HG02943 (cell line): Measurements from ENCODE around the gene LHPP.

Experiments
- ATAC-seq: cut with Tn5 transposase; IDR thresholded peaks from one replicate; pipeline ENCODE4 v1.9.1; 2021; ENCODE audit warnings: mild to moderate bottlenecking, low read depth, moderate library complexity; ENCODE audit not compliant: unreplicated experiment

The LHPP gene

DNA sequence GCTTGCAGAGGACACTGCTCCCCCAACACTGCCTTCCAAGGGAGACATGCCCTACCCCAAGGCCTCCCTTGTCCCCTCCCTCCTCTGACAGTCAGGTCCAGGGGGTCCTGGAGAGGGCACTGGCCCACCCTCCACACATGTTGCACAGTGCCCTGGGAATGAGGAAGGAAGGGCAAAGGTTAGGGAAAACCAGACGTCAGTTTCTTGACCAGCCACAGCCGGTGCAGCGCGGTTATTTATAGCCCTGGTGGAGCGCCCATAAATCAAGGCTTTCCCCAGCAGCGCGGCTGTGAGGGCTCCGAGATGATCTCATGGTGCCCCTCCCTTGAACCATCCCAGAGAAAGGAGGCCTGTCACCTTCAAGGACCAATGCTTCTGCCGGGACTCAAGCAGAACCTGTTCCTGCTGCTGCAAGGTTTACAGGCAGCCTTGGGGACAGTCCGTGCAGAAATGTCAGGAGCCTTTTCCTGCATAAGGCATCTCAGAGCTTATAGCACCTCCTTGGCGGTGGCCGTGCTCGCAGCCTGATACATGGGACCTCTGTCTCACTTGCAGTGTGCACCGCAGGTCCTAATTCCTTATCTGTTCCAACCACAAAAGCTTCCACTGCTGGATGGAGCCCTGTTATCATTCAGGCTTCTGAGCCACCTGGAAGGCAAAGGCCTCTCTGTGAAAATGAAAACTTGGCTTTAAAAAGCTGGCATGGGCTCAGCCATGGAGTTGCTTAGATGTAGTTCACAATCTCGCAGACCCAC lies 127.3 kb downstream of the LHPP start:
- no peak for ATAC-seq

GRCh38 chr10:124589491-124590041 lies 127.9 kb downstream of the LHPP start:
- ATAC-seq = no peak

- no peak for ATAC-seq
These were observed 128.8 kb downstream of the LHPP start for GRCh38 chr10:124590216-124591122.

DNA sequence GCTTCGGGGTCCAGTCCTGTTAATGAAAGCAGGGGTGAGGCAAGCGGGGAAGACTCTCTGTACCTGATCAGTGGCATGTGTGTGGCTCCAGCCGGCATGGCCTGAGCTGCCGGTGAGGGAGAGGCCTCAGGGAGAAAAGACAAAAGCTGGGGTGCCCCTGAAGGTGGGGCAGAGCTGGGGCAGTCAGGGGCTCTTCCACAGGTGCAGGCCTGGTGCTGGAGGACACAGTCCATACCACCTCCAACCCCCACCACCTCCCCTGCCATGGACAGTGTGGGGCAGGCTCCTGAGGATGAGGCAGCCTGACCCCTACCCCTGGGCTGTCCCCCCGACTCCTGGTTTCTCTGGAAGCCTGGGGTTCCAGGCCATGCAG lies 129.5 kb downstream of the LHPP start:
- no peak for ATAC-seq

- no peak for ATAC-seq
These were observed 130.5 kb downstream of the LHPP start for GRCh38 chr10:124592101-124592500.

GRCh38 chr10:124592736-124593430 lies 131.3 kb downstream of the LHPP start:
- no peak for ATAC-seq

DNA sequence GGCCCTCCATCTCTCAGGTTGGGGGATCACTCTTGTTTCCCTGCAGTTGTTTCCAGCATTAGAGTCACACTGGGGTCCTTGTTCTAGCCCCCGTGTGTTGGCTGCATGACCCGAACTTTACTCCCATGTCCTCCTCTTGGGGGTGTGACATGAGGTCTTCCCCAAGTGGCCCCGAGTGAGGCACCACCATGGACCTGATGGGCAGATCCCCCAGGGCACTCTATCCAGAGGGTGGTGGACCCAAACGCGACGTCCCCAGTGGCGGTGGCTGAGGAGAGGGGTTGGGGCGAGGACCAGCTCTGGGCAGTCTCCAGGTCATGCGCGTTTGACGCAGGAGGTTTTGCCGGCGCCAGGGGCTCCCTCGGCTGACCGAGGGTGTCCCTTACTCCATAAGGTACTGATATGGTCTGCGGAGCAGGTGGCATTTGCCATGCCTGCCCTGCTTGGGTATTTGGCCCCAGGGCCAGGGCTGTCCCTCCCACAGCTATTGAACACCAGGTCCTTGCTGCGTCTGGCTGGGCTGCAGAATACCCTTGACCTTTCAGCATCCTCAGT lies 131.9 kb downstream of the LHPP start:
- no peak for ATAC-seq

DNA sequence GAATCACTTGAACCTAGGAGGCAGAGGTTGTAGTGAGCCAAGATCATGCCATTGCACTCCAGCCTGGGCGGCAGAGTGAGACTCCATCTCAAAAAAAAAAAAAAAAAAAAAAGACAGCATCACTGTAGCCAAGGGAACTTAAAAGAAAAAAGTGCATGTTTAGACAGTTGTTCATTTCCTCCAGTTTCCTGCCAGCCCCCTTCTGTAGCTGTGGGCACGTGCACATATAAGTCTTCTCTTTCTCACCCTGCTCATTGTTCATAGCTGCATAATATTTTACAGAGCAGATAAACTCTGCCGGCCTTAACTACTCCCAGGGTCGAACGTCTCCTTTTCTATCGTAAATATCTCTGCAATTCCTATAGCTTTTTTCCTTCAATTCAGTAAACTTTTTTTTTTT lies 132.6 kb downstream of the LHPP start:
- ATAC-seq = no peak

GRCh38 chr10:124595143-124595883 lies 133.7 kb downstream of the LHPP start:
- no peak for ATAC-seq

DNA sequence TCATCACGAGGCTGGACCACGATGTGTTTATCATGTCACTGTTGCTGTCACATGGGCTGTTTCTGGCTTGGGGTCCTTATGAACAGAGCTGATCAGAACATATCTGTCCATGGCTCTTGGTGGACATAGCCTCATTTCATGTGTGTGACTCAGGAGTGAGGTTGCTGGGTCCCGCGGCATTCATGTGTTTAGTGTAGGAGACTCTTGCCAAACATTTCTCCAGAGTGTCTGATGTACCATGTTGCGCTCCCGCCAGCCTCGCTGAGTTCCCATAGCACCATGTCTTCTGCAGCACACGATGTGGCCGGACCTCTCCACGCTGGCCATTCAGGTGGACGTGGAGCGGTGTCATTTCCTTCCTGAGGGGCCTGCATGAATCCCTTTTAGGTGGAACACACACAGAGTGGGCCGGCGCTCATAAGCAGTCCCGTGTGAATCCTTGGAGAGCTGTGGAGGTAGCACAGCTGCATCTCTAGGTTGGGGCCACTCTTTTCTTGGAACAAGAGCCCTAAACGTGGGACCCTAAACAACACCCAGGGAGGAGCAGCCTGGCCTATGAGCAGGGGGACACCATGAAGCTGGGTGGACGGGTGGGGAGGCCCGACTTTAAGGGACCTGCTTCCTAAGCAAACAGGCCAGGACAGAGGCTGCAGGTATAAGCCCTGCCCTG lies 134.6 kb downstream of the LHPP start:
- ATAC-seq = no peak

DNA sequence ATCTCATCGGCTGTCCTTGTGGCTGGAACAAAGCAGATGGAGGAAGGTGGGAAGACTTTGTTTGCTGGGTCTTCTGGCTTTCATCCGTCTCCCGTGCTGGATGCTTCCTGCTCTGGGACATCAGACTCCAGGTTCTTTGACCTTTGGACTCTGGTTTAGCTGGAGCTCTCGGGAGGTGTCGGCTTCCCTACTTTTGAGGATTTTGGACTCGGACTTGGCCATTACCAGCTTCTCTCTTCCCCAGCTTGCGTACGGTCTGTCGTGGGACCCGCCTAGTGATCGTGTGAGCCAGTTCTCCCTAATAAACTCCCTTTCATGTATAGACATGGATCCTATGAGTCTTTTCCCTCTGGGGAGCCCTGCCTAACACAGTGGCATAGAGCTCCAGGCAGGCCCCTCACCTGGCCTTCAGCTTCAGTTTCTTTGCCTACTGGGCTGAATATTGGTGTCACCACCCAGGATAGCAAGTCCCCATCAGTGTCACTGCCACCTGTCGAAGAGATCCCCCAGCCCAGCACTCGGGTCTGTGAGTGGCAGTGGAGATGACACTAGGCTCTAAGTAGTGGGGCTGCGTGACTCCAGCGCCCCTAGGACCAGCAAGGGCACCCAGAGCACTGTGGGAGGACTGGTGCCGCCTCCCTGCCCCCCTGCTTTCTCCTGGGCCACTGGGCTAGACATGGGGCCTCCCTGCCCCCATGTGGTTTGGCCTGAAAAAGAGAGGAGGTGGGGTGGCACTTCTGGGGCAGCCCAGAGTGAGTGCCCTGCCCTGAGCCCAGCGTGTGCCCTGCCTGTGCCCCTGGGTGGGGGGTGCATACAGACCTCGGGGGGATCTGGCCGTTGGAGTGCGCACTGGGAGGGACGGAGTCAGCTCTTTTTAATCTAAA lies 135.6 kb downstream of the LHPP start:
- no peak for ATAC-seq

DNA sequence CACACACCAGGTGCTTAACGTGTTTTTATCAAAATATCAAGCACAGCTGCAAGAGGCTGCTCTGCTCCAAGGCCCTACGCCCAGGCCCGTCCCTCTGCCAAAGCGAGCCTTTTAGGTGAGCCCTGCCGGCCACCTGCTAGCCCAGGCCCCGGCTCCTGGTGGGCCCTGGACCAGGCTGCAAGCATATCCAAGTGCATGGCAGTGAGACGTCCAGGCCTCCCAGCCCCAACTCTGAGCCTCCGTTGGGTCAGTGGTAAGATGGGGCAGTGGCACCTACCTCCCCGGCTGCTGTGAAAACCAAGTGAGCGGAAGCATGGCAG lies 136.2 kb downstream of the LHPP start:
- ATAC-seq = no peak

- no peak for ATAC-seq
These were observed 136.6 kb downstream of the LHPP start for GRCh38 chr10:124598196-124598595.

DNA sequence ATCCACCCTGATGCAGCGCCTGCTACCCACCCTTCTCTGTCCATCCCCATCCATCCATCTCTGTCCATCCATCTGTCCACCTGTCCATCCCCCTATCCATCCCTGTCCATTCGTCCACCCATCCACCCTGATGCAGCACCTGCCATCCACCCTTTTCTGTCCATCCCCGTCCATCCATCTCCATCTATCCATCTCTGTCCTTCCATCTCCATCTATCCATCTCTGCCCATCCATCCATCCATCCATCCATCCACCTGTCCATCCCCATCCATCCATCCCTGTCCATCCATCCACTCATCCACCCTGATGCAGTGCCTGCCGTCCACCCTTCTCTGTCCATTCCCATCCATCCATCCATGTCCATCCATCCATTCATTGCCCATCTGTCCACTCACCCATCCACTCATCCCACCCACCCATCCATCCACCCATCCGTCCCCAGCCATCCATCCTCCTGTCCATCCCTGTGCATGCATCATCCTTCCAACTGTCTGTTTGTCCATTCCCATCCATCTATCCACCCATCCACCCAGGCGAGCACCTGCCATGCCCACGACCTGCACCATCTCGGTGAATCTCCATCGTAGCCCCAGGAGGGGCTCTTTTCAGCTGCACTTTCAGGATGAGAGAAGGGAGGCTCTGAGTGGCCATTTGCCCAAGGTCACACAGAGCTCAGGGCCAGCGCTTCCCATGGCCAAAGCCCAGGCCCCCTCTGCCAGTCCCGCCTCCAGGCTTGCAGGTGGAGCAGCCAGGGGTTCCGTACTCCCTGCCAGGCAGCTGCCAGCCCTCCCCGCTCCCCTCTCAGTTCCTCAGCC lies 137.4 kb downstream of the LHPP start:
- ATAC-seq = no peak

DNA sequence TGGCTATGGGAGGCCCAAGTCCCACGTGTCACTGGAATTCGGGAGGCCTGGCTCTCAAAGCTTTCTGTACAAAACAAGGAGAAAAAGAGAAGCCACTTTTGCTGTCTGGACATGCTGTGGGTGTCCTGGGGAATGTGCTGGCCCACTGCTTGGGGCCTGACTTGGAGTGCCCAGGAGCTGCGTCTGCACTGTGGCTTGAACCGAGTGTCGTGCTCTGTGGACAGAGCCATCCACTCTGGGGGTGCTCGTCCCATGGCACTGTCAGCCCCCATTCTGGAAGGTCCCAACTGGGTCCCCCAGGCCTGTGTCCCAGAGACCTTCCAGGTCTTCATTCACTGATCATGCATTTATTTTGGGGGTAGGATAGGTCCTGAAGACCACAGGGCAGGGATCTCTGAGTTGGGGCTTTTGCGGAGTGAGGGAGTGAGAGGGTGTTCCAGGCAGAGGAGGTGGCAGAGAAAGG lies 138.0 kb downstream of the LHPP start:
- no peak for ATAC-seq

- no peak for ATAC-seq
These were observed 138.6 kb downstream of the LHPP start for GRCh38 chr10:124600051-124600880.

DNA sequence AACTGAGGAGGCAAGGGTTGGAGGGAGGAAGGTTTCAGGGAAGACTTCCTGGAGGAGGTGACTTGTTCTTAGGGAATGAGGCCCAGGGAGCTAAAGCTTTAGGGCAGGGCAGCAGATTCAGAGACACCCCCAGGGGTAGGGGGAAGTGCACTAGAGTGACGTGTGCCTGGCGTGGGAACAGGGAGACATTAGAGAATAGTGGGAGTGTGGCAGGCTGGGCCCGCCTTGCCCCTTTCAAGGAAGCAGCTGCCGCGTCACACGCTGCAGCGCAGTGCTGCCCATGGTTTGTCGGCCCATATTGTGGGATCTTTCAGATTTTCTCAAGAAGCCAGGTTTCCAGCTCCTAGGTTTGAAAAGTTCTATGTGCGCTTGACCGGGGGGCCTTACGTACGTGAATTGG lies 139.4 kb downstream of the LHPP start:
- ATAC-seq = no peak
